ENCODE measurements around the gene KIRREL2. TPM values are rescaled to one million over a fixed set of nuclear protein-coding genes. Genes with fewer than 3 reads are reported as not detected.
A peak's percentile ranks its signal among the peaks of the same experiment; 100 is the strongest.
"Not testable (repeated sequence)": the region's sequence is repeated elsewhere in the genome, so short reads cannot be mapped to it uniquely, and the experiment has no call there.

Gene KIRREL2
- not detected in 2 replicates for total RNA-seq

DNA sequence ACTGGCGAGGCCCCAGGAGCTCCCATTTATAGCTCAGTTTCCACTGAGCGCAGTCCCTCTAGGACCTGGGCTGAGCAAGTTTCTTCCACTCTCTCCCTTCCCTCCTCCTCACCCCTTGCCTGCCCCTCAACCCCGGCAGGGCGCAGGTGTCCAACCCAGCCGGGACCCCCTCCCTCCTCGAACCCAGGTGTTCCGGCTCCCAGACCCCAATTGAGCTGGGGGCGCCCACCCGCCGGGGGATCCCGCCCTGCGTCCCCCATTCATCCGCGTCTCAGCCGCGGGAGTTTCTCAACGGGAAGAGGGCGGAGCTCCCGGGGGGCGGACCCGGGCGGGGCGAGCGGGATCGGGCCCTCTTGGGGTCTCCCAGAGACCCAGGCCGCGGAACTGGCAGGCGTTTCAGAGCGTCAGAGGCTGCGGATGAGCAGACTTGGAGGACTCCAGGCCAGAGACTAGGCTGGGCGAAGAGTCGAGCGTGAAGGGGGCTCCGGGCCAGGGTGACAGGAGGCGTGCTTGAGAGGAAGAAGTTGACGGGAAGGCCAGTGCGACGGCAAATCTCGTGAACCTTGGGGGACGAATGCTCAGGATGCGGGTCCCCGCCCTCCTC is at the start of gene KIRREL2:
Gene KIRREL2, plus strand, starts transcription at position 366 of the 604 bp plus-strand sequence. Its CDS starts 209 bp downstream, at position 575.
- DNase-seq (ENCODE audit: low read depth) = no peak

DNA sequence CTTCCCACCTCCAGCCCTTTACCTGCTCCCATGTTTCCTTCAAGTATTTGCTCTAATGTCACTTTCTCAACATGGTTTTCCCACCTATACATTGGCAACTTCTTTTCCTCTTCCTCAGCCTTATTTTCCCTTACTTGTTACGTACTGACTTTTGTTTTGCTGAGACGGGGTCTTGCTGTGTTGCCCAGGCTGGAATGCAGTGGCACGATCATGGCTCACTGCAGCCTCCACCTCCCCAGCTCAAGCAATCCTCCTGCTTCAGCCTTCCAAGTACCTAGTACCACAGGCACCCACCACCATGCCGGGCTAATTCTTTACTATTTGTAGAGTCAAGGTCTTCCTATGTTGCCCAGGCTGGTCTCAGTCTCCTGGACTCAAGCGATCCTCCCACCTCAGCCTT is 49.1 kb upstream of the KIRREL2 start:
- no peak for DNase-seq (ENCODE audit: low read depth)

DNA sequence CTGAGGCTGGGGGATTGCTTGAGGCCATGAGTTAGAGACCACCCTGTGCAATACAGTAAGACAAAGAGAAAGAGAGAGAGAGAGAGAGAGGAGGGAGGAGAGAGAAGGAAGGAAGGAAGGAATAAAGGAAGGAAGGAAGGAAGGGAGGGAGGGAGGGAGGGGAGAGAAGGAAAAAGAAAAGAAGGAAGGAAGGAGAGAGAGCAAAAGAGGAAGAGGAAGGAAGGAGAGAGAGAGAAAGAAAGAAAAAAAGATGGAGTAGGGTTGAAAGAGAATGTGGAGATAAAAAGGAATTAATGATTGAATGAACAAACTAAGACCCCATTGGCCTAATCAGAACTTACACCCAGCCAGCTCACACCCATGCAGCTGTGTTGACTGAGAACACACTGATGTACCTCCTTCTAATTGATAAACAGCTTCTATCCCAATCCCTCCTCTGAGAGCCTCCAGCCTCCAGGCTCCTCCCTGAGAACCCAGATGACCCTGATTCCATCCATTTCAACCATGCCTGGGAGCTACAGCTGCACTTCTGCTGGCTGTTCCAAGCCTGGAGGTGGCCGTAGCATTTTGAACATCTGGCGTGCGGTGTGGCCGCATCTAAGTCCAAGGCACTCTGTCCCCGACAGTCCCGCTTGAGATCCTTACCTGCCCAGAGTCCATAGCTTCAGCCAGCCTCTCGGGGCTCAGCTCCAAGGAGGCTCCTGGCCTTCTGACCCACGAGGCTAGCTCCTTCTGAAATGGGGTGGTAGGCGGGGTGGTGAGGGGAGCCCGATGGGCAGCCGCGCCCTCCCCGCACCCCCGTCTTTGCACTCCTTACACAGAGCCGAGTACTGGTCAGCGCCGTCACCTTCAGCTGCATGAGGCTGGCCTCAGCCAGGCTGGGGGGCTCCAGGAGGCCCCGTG is 45.1 kb upstream of the KIRREL2 start:
- no peak for DNase-seq (ENCODE audit: low read depth)

DNA sequence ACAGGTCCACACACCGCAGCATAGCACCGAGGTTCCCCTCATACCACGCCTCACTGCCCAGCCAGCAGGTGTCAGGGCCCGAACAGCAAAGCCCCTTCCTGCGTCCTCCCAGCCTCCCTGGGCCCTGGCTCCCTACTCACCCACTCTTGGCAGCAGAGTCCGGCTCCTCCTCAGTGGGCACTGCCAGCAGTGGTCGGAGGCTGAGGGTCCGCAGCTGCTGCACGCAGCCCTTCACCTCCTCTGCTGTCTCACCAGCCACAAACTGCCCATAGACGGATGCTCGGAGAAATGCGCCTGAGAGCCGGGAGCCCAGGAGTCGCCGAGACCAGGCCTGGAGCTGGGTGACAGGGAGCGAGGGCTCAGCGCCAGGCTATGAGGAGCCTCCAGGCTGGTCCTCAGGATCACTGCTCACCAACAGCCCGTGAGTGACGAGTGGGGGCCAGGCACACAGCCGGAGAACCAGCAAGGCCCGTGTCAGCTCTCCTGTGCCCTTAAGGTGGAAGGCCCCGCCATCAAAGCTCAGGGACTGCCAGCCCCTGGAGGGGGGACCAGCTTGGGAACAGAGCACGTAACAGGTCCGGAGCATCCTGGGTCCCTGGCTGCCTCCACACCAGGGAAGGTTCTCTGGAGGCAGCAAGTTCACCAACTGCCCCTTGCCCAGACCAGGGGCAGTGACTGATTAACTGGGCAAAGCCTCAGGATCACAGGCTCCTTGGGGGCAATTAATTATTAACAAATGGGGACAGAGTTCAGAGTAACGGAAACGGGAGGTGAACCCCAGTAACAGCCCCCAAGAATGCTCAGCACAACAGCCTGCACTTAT is 44.3 kb upstream of the KIRREL2 start, which contains the start of gene PRODH2:
Gene PRODH2, minus strand, starts transcription at position 626 of the 823 bp plus-strand sequence. Its CDS starts 40 bp downstream, at position 586.
- DNase-seq (ENCODE audit: low read depth) = peak; percentile 42

DNA sequence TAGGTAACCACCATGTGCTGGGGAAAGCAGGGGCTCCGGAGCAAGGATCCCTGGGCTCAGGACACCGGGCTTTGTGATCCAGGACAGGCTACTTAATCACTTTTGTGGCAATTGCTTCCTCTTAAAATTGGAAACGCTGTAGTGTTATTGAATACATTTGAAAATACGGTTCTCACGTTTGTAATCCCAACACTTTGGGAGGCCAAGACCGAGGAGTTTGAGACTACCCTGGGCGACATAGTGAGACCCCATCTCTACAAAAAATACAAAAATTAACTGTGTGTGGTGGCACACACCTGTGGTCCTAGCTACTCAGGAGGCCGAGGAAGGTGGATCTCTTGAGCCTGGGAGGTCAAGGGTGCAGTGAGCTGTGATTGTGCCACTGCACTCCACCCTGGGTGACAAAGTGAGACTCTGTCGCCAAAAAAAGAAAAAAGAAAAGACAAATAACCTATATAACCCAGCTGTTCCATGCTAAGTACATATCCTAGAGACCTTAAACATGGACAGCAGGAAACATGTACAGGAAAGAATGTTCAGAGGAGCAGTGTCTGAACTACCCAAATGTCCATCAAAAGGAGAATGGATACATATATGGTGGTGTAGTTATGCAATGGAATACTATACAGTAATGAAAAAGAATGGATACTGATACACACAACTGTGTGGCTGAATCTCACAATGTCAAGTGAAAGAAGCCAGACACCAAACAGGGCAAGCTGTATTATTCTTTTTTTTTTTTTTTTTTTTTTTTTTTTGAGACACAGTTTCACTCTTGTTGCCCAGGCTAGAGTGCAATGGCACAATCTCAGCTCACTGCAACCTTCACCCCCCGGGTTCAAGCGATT is 43.4 kb upstream of the KIRREL2 start:
- no peak for DNase-seq (ENCODE audit: low read depth)

DNA sequence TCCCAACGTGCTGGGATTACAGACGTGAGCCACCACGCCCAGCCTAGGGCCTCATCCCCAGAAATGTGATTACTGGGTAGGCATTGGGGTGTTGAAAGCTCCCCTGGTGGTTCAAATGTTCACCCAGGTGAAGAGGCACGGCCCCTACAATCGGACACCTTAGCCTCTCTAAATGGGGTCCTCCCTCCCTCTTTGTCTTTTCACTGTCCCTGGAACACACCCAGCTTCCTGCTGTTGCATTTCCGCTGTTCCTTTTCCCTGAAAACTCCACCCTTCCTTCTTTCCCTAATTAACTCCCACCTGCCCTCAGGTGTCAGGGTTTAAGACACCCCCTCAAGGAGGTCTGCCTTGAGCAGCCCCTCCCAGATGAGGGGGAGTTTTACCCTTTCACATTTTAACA is 40.4 kb upstream of the KIRREL2 start:
- DNase-seq (ENCODE audit: low read depth) = no peak

DNA sequence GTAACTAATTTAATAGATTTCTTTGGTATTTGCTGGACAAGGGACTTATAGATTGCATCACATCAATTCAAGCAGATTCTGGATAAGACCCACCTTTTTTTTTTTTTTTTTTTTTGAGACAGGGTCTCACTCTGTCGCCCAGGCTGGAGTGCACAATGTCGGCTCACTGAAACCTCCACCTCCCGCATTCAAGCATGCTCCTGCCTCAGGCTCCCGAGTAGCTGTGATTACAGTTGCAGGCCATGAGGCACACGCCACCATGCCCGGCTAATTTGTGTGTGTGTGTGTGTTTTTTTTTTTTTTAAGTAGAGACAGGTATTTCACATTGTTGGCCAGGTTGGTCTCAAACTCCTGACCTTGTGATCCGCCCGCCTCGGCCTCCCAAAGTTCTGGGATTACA is 39.9 kb upstream of the KIRREL2 start:
- no peak for DNase-seq (ENCODE audit: low read depth)

DNA sequence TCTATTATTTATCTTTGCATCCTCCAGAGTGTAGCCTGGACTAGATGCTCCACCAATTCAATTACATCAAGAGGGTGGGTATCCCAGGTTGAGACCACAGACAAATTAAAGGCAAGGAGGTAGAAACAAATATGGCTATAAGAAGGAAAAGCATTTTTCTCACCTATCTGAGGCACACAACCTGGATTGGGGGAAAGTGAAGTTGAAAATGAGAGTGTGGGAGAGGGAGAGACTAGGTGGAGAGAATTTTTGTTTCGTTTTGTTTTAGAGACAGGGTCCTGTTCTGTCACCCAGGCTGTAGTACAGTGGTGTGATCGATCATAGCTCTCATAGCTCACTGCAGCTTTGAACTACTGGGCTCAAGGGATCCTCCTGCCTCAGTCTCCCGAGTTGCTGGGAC is 38.3 kb upstream of the KIRREL2 start:
- DNase-seq (ENCODE audit: low read depth) = no peak

DNA sequence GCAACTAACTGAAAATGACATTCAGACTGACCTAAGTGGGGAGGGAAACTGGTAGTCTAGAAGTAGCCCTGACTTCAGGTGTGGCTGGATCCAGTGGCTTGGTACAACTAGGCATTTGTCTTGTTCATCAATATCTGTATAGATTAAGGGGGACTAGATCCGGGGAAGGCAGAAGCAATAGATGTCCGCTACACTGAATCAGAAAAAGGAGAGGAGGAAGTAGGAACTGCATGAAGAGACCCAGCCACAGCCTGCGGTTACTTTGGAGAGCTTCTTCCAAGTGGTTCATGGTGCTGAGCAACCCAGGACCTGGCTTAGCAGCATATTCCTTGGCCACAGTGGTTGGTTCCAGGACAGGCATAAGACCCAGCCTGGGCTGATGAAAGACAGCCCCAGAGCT is 34.1 kb upstream of the KIRREL2 start:
- no peak for DNase-seq (ENCODE audit: low read depth)

DNA sequence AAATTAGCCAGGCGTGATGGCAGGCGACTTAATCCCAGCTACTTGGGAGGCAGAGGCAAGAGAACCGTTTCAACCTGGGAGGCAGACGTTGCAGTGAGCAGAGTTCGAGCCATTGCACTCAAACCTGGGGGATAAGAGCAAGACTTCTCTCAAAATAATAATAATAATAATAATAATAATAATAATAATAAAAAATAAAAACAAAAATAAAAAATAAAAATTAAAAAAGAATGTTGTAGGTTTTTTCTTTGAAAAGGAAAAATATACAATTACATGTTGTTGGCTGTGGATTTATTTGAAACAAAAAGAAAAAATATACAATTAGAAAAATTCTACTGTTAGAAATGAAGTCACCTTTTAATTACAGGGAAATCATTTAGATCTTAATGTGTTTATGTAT is 32.6 kb upstream of the KIRREL2 start:
- no peak for DNase-seq (ENCODE audit: low read depth)

DNA sequence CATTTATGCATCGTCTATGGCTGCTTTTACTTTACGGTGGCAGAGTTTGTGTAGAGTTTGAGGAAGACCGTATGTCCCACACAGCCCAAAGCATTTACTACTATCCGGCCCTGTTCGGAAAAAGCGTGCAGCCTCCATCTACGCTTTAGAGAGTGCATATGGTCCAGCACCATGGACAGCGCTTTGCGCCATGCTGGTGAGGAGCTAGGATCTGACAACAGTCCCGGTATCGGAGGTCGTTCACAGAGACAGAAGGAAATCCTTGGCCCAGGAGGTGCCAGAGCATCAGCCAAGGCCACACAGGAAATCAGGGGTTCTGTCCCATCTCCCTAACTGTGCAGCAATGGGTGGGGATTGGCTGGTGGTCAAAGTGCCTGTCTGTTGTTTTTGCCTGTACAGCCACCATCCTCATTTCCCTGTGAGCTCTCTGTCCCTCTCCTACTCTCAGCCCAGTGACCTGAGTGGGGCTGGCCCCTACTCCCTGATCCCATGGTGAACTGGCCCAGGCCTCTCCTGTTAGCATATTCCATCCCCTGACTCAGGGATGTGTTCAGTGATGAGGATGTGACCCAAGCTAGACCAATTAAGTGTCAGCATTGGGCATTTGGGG is 27.9 kb upstream of the KIRREL2 start:
- peak; percentile 38 for DNase-seq (ENCODE audit: low read depth)

DNA sequence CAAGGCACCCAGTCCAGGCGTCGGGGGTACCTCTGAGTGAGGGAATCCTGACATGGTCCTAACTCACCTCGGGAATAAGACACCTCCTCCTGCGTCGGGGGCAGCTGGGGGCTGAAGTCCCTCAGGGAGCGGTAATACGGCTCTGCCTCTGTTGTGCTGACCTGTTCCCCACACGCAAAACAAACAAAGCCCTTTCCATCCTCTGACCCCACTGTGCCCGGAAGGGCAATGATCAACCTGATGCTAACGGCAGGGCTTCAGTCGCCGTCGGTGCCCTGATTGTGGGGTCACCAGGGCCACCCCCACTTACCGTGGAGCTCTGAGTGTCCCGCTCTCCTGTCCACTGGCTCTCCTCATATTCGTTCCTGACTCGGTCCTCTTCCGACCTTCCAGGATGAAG is 25.7 kb upstream of the KIRREL2 start:
- no peak for DNase-seq (ENCODE audit: low read depth)

DNA sequence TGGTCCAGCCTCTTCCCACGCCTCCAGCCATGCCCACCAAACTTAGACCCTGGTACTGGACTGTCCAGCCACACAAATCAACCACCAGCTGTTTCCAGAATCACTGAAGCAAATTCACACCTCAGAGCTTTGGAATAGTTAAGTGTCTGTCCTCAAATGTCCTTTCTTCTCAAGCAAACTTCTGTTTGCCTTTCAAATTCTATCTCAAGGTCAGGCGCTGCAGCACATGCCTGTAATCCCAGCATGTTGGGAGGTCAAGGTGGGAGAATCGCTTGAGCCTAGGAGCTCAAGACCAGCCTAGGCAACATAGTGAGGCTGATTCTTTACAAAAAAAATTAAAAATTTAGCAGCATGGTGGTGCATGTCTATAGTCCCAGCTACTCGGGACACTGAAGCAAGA is 24.7 kb upstream of the KIRREL2 start:
- DNase-seq (ENCODE audit: low read depth) = no peak

DNA sequence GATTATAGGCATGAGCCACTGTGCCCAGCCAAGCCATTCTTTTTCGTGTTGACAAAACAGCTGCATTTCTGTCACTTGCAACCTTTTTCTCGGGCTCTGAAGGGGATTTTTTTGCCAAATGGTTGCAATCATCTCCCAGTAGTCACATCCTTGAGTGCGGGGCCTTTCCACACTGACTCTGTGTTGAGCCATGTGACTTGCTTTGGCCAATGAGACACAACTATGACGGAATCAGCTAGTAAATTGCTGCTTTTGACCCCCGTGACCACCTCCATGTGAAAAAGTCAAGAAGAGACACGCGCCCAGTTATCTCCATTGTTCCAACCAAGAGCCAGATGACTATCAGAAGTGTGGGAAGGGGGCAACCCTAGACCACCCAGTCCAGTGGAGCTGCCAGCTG is 22.7 kb upstream of the KIRREL2 start:
- DNase-seq (ENCODE audit: low read depth) = no peak

DNA sequence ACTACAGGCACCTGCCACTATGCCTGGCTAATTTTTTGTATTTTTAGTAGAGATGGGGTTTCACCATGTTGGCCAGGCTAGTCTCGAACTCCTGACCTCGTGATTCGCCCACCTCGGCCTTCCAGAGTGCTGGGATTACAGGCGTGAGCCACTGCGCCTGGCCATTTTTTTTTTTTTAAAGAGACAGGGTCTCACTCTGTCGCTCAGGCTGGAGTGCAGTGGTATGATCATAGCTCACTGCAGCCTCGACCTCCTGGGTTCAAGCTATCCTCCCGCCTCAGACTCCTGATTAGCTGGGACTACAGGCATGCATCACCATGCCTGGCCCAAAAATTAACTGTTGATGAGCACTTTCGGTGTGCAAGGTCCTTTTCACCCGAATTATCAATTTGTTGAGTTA is 20.6 kb upstream of the KIRREL2 start:
- DNase-seq (ENCODE audit: low read depth) = not testable (repeated sequence)

DNA sequence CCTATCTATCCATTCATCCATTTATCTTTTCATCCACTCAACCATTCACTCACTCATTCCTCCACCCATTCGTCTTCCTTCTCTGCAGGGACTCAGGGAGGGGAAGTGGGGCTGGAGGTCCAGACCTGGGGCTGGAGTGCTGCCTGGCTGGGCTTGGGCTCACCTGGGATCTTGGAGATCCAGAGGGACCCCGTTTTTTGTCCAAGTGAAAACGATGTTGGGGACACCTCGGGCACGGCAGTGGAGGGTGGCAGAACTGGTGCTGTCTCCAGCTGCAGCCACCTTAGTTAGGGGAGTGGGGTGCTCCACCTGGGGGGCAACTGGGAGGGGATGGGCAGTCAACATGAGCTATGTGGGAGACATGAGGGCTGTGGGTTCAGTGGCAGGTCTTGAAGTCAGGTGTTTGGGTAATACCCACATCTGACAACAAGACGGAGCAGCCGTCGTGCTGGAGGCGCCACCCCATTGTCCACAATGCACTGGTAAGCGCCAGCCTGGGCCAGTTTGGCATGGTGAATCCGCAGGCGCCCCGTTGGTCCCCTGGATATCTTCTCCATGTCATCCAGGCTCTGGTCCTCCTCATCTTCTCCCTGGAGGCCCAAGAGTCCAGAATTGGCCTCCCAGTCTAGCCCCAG is 14.6 kb upstream of the KIRREL2 start:
- no peak for DNase-seq (ENCODE audit: low read depth)

DNA sequence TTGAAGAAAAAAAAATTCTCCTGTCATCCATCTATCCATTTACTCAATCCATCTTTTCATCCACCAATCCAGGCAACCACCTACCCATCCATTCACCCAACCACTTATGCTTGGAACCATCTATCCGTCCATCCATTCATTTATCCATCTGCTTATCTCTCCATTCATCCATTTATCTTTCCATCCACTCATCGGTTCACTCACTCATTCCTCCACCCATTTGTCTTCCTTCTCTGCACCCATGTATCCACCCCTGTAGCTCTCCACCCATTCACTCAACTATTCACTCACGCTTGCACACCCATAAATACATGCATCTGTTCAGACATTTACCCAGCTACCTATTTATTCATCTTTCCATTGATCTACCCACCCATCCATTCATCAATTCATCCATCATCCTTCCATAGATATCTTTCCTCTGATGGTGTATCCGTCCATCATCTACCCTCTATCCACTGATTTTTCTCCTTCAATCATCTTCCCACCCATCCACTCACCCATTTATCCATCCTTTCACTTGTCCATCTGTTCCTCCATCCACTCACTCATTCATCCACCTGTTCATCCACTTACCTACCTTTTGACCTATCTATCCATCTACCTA is 13.9 kb upstream of the KIRREL2 start:
- no peak for DNase-seq (ENCODE audit: low read depth)

DNA sequence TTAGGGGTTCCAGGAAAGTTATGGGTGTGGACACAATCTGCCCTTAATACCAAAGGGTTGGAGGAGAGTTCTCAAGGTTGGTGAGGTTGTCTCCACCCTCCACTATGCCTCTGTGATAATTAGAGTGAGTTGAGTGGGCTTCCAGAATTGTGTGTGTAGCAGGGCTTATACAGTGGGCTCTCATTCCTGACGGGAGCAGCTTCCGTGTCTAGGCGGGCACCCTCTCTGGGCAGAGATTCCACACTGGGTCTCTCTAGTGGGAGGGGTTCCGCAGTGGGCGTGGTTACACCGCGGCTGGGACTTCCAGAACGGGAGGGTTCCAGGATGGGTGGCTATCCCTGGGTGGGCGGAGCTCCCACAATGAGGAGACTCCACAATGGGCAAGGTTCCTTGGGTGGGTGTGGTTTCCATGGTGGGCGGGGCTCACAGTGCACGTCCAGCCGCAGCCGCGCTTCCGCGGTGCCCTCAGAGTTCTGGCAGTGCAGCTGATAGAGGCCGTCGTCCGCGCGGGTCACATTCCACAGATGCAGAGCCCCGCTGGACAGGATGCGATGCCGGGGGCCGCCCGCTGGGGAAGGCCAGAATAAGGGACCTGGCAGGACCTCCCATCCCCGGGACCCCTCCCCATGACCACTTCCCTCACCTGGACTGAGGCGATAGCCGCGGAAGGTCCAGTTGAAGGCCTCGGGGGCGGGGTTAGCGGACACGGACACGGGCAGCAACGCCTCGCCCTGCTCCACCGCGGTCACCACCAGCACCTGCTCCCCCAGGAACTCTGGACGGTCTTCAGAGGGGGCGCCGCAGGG is 12.8 kb upstream of the KIRREL2 start:
- DNase-seq (ENCODE audit: low read depth) = no peak
